Activated CD4-positive, CD25-positive, alpha-beta regulatory T cell (primary cell): ENCODE measurements around the gene CD244.
"Not testable (repeated sequence)": the region's sequence is repeated elsewhere in the genome, so short reads cannot be mapped to it uniquely, and the experiment has no call there.

Experiments
- DNase-seq, 4 experiments: peaks; one replicate each; lab custom pipeline; 2025; lab: John Stamatoyannopoulos, UW

CD244 gene

GRCh38 chr1:160810486-160810885, 52.2 kb downstream of the CD244 start:
- no peak for DNase-seq

GRCh38 chr1:160808289-160808688, 54.4 kb downstream of the CD244 start:
- DNase-seq: no peak

- DNase-seq: no peak
Measured at GRCh38 chr1:160807738-160808137, 54.9 kb downstream of the CD244 start.

- no peak for DNase-seq
Measured at GRCh38 chr1:160807247-160807646, 55.4 kb downstream of the CD244 start.

GRCh38 chr1:160806784-160807183, 55.9 kb downstream of the CD244 start:
- no peak for DNase-seq

- DNase-seq: no peak
Measured at GRCh38 chr1:160806109-160806665, 56.5 kb downstream of the CD244 start.

- no peak for DNase-seq
Measured at GRCh38 chr1:160801836-160802580, 60.7 kb downstream of the CD244 start.

GRCh38 chr1:160800645-160801408, 61.9 kb downstream of the CD244 start:
- no peak for DNase-seq

GRCh38 chr1:160800142-160800541, 62.5 kb downstream of the CD244 start:
- DNase-seq: no peak

- no peak for DNase-seq
Measured at GRCh38 chr1:160799641-160800040, 63.0 kb downstream of the CD244 start.

- no peak for DNase-seq
Measured at GRCh38 chr1:160798439-160798838, 64.2 kb downstream of the CD244 start.

- DNase-seq: peak in 3 of 4 experiments; percentile 36 to 55 (median 40)
Measured at GRCh38 chr1:160797861-160798273, 64.8 kb downstream of the CD244 start.

GRCh38 chr1:160797271-160797709, 65.4 kb downstream of the CD244 start:
- DNase-seq: no peak

- DNase-seq: peak in 3 of 4 experiments; percentile 45 to 59 (median 47)
Measured at GRCh38 chr1:160795951-160796383, 66.7 kb downstream of the CD244 start, which contains the start of gene LY9. LY9 (plus strand) TSS chr1:160796174; CDS start chr1:160796188, 14 bp downstream.

GRCh38 chr1:160794376-160794775, 68.3 kb downstream of the CD244 start:
- no peak for DNase-seq

GRCh38 chr1:160789702-160790611, 72.7 kb downstream of the CD244 start:
- DNase-seq: no peak

- DNase-seq: no peak
Measured at GRCh38 chr1:160789051-160789701, 73.5 kb downstream of the CD244 start.

GRCh38 chr1:160782988-160783765, 79.5 kb downstream of the CD244 start:
- not testable (repeated sequence) for DNase-seq

- DNase-seq: no peak
Measured at GRCh38 chr1:160781914-160782689, 80.6 kb downstream of the CD244 start.
